ENCODE data around the gene GK.
"Not testable (repeated sequence)": the region's sequence is repeated elsewhere in the genome, so short reads cannot be mapped to it uniquely, and the experiment has no call there.

The GK gene

GRCh38 chrX:30661228-30661627, 8.0 kb downstream of the GK start:
- ATAC-seq (ENCODE audit: low read depth) (no peak), DNase-seq (ENCODE audit: low spot score) (no peak)
- H3K27me3 ChIP-seq (ENCODE audit: insufficient read depth, poor library complexity, severe bottlenecking), result no peaks in the 10 kb centered on the region
- H3K4me3 ChIP-seq (ENCODE audit: severe bottlenecking), result no peak overlapping the region
- peaks cover 19% of the 10 kb centered on the region for H3K4me1 ChIP-seq (ENCODE audit: insufficient read depth, poor library complexity, severe bottlenecking)
- H3K36me3 ChIP-seq (ENCODE audit: low read depth), result no peaks in the 10 kb centered on the region
- no peaks in the 10 kb centered on the region for H3K9me3 ChIP-seq (ENCODE audit: severe bottlenecking)
- no peak for TF ChIP-seq CTCF (IDR thresholded peaks at IDR 0.05; ENCODE audit: poor library complexity, severe bottlenecking)
- H3K27ac ChIP-seq (ENCODE audit: poor library complexity, severe bottlenecking), result no peak overlapping the region

- TF ChIP-seq CTCF (IDR thresholded peaks at IDR 0.05; ENCODE audit: poor library complexity, severe bottlenecking), result no peak
- Histone ChIP-seq H3K27me3 (ENCODE audit: insufficient read depth, poor library complexity, severe bottlenecking) (no peaks in the 10 kb centered on the region), H3K27ac (ENCODE audit: poor library complexity, severe bottlenecking) (no peak overlapping the region), H3K36me3 (ENCODE audit: low read depth) (no peaks in the 10 kb centered on the region), H3K4me1 (ENCODE audit: insufficient read depth, poor library complexity, severe bottlenecking) (peaks cover 12% of the 10 kb centered on the region), H3K9me3 (ENCODE audit: severe bottlenecking) (no peaks in the 10 kb centered on the region), H3K4me3 (ENCODE audit: severe bottlenecking) (no peak overlapping the region)
- no peak for ATAC-seq (ENCODE audit: low read depth)
- DNase-seq (ENCODE audit: low spot score), result no peak
These were observed 10.1 kb downstream of the GK start for GRCh38 chrX:30663322-30663721.

DNA sequence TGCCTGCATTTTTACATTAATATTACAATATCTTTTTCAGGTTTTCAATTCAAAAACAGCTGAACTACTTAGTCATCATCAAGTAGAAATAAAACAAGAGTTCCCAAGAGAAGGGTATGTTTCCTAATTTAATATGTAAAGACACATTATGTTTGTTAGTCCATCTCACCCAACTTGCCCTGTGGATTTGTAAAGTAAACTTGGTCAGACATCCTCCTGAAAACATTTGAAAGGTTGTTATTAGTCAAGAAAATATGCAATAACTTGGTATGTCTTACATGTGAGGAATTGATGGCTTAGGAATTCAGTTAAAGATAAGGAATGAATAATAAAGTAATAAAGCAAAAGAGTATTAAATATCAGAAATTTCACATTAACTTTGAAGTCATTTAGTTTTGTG, 12.2 kb downstream of the GK start:
- Histone ChIP-seq H3K9me3 (ENCODE audit: severe bottlenecking) (no peaks in the 10 kb centered on the region), H3K27ac (ENCODE audit: poor library complexity, severe bottlenecking) (no peak overlapping the region), H3K27me3 (ENCODE audit: insufficient read depth, poor library complexity, severe bottlenecking) (no peaks in the 10 kb centered on the region), H3K36me3 (ENCODE audit: low read depth) (no peaks in the 10 kb centered on the region), H3K4me3 (ENCODE audit: severe bottlenecking) (no peak overlapping the region), H3K4me1 (ENCODE audit: insufficient read depth, poor library complexity, severe bottlenecking) (no peaks in the 10 kb centered on the region)
- DNase-seq (ENCODE audit: low spot score) (no peak), ATAC-seq (ENCODE audit: low read depth) (no peak)
- TF ChIP-seq CTCF (IDR thresholded peaks at IDR 0.05; ENCODE audit: poor library complexity, severe bottlenecking), result no peak

DNA sequence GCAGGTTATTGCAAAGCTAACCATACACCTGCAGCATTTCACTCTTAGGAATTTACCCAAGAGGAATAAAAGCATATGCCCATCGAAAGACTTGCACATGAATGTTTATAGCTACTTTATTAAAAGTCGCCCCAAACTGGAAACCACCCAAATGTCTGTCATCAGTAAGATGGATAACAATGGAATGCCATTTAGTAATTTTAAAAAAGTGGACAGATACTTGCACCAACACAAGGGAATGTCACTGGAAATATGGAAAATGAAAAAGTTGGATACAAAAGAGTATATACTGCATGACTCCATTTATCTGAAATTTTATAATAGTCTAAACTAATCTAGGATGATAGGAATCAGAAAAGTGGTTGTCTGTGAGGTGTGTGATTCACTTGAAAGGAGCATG, 12.9 kb downstream of the GK start:
- Histone ChIP-seq H3K27me3 (ENCODE audit: insufficient read depth, poor library complexity, severe bottlenecking) (no peaks in the 10 kb centered on the region), H3K27ac (ENCODE audit: poor library complexity, severe bottlenecking) (no peak overlapping the region), H3K4me1 (ENCODE audit: insufficient read depth, poor library complexity, severe bottlenecking) (no peaks in the 10 kb centered on the region), H3K9me3 (ENCODE audit: severe bottlenecking) (no peaks in the 10 kb centered on the region), H3K36me3 (ENCODE audit: low read depth) (no peaks in the 10 kb centered on the region), H3K4me3 (ENCODE audit: severe bottlenecking) (no peak overlapping the region)
- ATAC-seq (ENCODE audit: low read depth) (no peak), DNase-seq (ENCODE audit: low spot score) (no peak)
- no peak for TF ChIP-seq CTCF (IDR thresholded peaks at IDR 0.05; ENCODE audit: poor library complexity, severe bottlenecking)

DNA sequence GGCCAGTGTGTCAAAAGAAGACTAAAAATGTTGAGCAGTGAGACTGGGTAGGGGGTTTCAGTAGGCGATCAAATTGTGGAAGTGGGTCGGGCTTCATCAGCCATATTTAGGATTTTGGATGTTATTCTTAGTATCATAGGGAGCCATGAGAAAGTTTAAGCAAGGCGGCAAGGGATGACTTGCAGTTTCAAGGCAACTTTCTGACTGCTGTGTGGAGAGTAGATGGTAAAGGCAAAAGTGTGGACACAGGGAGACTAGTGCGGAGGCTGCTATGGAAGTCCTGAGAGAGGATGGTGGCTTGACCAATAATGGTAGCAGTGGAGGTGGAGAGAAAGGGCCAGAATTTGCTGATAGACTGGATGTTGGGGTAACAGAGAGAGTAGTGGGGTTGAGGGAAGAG, 15.4 kb downstream of the GK start:
- no peaks in the 10 kb centered on the region for H3K9me3 ChIP-seq (ENCODE audit: severe bottlenecking)
- ATAC-seq (ENCODE audit: low read depth) (no peak), DNase-seq (ENCODE audit: low spot score) (no peak)
- H3K36me3 ChIP-seq (ENCODE audit: low read depth), result no peaks in the 10 kb centered on the region
- no peak overlapping the region for H3K4me3 ChIP-seq (ENCODE audit: severe bottlenecking)
- TF ChIP-seq CTCF (IDR thresholded peaks at IDR 0.05; ENCODE audit: poor library complexity, severe bottlenecking), result no peak
- H3K27me3 ChIP-seq (ENCODE audit: insufficient read depth, poor library complexity, severe bottlenecking), result no peaks in the 10 kb centered on the region
- H3K27ac ChIP-seq (ENCODE audit: poor library complexity, severe bottlenecking), result no peak overlapping the region
- no peaks in the 10 kb centered on the region for H3K4me1 ChIP-seq (ENCODE audit: insufficient read depth, poor library complexity, severe bottlenecking)

GRCh38 chrX:30671189-30671588, 18.0 kb downstream of the GK start:
- not testable (repeated sequence) for H3K27ac ChIP-seq (ENCODE audit: poor library complexity, severe bottlenecking); H3K27me3 ChIP-seq (ENCODE audit: insufficient read depth, poor library complexity, severe bottlenecking); H3K4me3 ChIP-seq (ENCODE audit: severe bottlenecking); ATAC-seq (ENCODE audit: low read depth); H3K36me3 ChIP-seq (ENCODE audit: low read depth); DNase-seq (ENCODE audit: low spot score); H3K9me3 ChIP-seq (ENCODE audit: severe bottlenecking); H3K4me1 ChIP-seq (ENCODE audit: insufficient read depth, poor library complexity, severe bottlenecking)
